Upper lobe of left lung (tissue), 6 donors: ENCODE data around the gene COBL. TPM values are rescaled to one million over a fixed set of nuclear protein-coding genes. Genes with fewer than 3 reads are reported as not detected.

Source experiments
- ATAC-seq, 2 donors: fragments of 200-7000 bp; cut with Tn5 transposase; one replicate each; pipeline ENCODE4 v1.9.1; 2022; ENCODE audit warnings: mild to moderate bottlenecking in 2 of 2, moderate library complexity in 2 of 2; ENCODE audit not compliant: low FRiP score in 2 of 2
- DNase-seq, 2 donors: peaks; one replicate each; pipeline ENCODE4 v3.0.0-alpha.2; 2019 to 2020
- H3K27ac ChIP-seq, 4 donors: fragments of 200-600 bp; sonication (generic); one replicate each; pipeline ENCODE4 v1.5.1; 2016 to 2019
- H3K27me3 ChIP-seq, 4 donors: fragments of 200-600 bp; sonication (generic); one replicate each; pipeline ENCODE4 v1.5.1; 2017 to 2019
- H3K36me3 ChIP-seq, 4 donors: fragments of 200-600 bp; sonication (generic); one replicate each; pipeline ENCODE4 v1.5.1; 2016 to 2019
- H3K4me1 ChIP-seq, 4 donors: fragments of 200-600 bp; sonication (generic); one replicate each; pipeline ENCODE4 v1.5.1; 2018 to 2019
- H3K4me3 ChIP-seq, 4 donors: fragments of 200-600 bp; sonication (generic); one replicate each; pipeline ENCODE4 v1.5.1; 2017 to 2019; ENCODE audit warnings: mild to moderate bottlenecking in 2 of 4, moderate library complexity in 1 of 4
- H3K9me3 ChIP-seq, 4 donors: fragments of 200-600 bp; sonication (generic); one replicate each; pipeline ENCODE4 v1.5.1; 2018 to 2019
- EP300 ChIP-seq, 4 donors: sonication (generic); formaldehyde crosslinking; IDR thresholded peaks; one replicate each; pipeline ENCODE4 v1.5.1; 2017; ENCODE audit warnings: antibody characterized with exemption in 4 of 4, control low read depth in 2 of 4
- POLR2A ChIP-seq, 4 donors: fragments of 450-650 bp; IDR thresholded peaks; one replicate each; pipeline ENCODE4 v1.5.1; 2016 to 2017; ENCODE audit warnings: antibody characterized with exemption in 4 of 4, mild to moderate bottlenecking in 2 of 4
- POLR2AphosphoS5 ChIP-seq, 2 donors: sonication (generic); formaldehyde crosslinking; IDR thresholded peaks; one replicate each; pipeline ENCODE4 v1.5.1; 2017; ENCODE audit warnings: antibody characterized with exemption in 2 of 2
- WGBS, 2 donors: methylation state at CpG; one replicate each; pipeline ENCODE4 v1.1.5; 2017 to 2018; 5-methylcytosine and 5-hydroxymethylcytosine counted together
- total RNA-seq, 6 donors: library from RNA; depleted of rRNA in 4 of 6; stranded (reverse); fragments of >200 nt in 4 of 6; gene quantifications; one replicate each; pipeline versions ENCODE4 v1.1.0 to v1.2.1, GENCODE V29; 2016 to 2021
- TF ChIP-seq, protein P1 (sequence below), 6 experiments: fragments of 450-650 bp in 4 of 6; fragments of 200-600 bp in 2 of 6; sonication (generic) in 2 of 6; IDR thresholded peaks; one replicate each; pipeline ENCODE4 v1.5.1; 2016 to 2019; ENCODE audit warnings: antibody characterized with exemption in 6 of 6
- donor health status: DM: no; HTN: no; CAD: no; lungs with moderate emphysema.
- donor health status: DM: no; HTN: yes; CAD: no; lungs with severe emphysema.

COBL gene
- total RNA-seq, 6 donors from 2014 or later, result 27.0 to 54.7 (median 36.8) TPM

- Histone ChIP-seq H3K4me1 (peaks cover 0 to 18% (median 9%) of the 10 kb centered on the region in 4 donors), H3K27me3 (no peaks in the 10 kb centered on the region), H3K36me3 (no peaks in the 10 kb centered on the region), H3K4me3 (no peak overlapping the region), H3K9me3 (no peaks in the 10 kb centered on the region), H3K27ac (no peak overlapping the region)
- 88 to 92% methylated on average over 10 of the region's 10 CpGs for WGBS, 2 donors
- peak in 1 of 2 donors; percentile 35 for ATAC-seq
- TF ChIP-seq EP300 (IDR thresholded peaks at IDR 0.05), result no peak
- no peak for TF ChIP-seq POLR2A (IDR thresholded peaks at IDR 0.05)
- no peak for TF ChIP-seq POLR2AphosphoS5 (IDR thresholded peaks at IDR 0.05)
- TF ChIP-seq, protein P1, sequence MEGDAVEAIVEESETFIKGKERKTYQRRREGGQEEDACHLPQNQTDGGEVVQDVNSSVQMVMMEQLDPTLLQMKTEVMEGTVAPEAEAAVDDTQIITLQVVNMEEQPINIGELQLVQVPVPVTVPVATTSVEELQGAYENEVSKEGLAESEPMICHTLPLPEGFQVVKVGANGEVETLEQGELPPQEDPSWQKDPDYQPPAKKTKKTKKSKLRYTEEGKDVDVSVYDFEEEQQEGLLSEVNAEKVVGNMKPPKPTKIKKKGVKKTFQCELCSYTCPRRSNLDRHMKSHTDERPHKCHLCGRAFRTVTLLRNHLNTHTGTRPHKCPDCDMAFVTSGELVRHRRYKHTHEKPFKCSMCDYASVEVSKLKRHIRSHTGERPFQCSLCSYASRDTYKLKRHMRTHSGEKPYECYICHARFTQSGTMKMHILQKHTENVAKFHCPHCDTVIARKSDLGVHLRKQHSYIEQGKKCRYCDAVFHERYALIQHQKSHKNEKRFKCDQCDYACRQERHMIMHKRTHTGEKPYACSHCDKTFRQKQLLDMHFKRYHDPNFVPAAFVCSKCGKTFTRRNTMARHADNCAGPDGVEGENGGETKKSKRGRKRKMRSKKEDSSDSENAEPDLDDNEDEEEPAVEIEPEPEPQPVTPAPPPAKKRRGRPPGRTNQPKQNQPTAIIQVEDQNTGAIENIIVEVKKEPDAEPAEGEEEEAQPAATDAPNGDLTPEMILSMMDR (IDR thresholded peaks at IDR 0.05), result no peak
- no peak for DNase-seq
Observed at GRCh38 chr7:51290702-51291540, 25.7 kb downstream of the COBL start.

GRCh38 chr7:51290304-51290637, 26.3 kb downstream of the COBL start:
- H3K4me3 ChIP-seq, result no peak overlapping the region
- H3K27me3 ChIP-seq, result no peaks in the 10 kb centered on the region
- 69 to 84% methylated on average over 3 of the region's 3 CpGs for WGBS, 2 donors
- TF ChIP-seq POLR2A (IDR thresholded peaks at IDR 0.05), result no peak
- TF ChIP-seq, protein P1 (IDR thresholded peaks at IDR 0.05), result no peak
- TF ChIP-seq POLR2AphosphoS5 (IDR thresholded peaks at IDR 0.05), result no peak
- TF ChIP-seq EP300 (IDR thresholded peaks at IDR 0.05), result no peak
- peaks cover 0 to 18% (median 9%) of the 10 kb centered on the region in 4 donors for H3K4me1 ChIP-seq
- H3K27ac ChIP-seq, result no peak overlapping the region
- ATAC-seq (no peak), DNase-seq (no peak)
- no peaks in the 10 kb centered on the region for H3K9me3 ChIP-seq
- H3K36me3 ChIP-seq, result no peaks in the 10 kb centered on the region

GRCh38 chr7:51289623-51290303, 26.8 kb downstream of the COBL start:
- no peak for ATAC-seq
- H3K9me3 ChIP-seq, result no peaks in the 10 kb centered on the region
- DNase-seq, result no peak
- H3K4me1 ChIP-seq, result peaks cover 0 to 18% (median 9%) of the 10 kb centered on the region in 4 donors
- H3K27ac ChIP-seq, result no peak overlapping the region
- no peaks in the 10 kb centered on the region for H3K36me3 ChIP-seq
- no peaks in the 10 kb centered on the region for H3K27me3 ChIP-seq
- H3K4me3 ChIP-seq, result no peak overlapping the region
- TF ChIP-seq POLR2AphosphoS5 (IDR thresholded peaks at IDR 0.05), result no peak
- TF ChIP-seq POLR2A (IDR thresholded peaks at IDR 0.05), result no peak
- TF ChIP-seq, protein P1 (IDR thresholded peaks at IDR 0.05), result no peak
- no peak for TF ChIP-seq EP300 (IDR thresholded peaks at IDR 0.05)
- WGBS, 2 donors, result 44 to 52% methylated on average over 4 of the region's 4 CpGs

DNA sequence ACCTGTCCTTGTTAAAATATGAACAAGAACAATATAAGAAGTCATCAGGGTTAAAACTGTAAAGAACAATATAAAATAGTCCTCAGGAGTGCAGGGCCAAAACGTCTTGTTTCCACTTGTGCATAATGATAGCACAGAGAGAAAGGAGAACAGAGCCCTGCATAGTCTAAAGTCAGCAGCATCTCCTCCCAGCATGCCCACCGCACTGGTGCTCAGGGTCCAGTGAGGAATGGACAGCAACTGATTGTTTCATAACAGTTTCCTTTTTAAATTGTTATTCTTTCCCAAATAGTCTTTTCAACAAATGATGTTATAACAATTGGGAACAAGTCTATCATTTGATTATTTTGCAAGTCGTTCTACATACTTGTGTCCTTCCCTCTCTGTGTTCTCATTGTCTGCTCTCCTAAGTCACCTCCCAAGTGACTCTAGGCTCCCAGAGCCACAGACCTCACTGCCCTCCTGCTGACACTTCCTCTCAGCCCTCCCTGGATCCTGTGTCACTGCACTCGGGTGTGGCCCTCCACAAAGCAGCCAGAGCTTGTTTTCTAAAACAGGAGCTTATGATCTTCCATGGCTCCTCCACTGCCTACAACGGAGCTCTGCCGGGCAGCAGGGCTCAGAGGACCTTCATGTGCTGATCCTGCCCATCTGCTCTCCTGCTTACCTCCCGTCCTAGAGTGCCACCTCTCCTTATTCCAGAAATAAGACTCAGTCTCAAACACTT, 27.6 kb downstream of the COBL start:
- Histone ChIP-seq H3K4me3 (no peak overlapping the region), H3K36me3 (no peaks in the 10 kb centered on the region), H3K27me3 (no peaks in the 10 kb centered on the region), H3K9me3 (peaks cover 0 to 5% (median 2%) of the 10 kb centered on the region in 4 donors), H3K27ac (no peak overlapping the region), H3K4me1 (peaks cover 0 to 18% (median 9%) of the 10 kb centered on the region in 4 donors)
- DNase-seq, result no peak
- ATAC-seq, result peak in 1 of 2 donors; percentile 44
- 43 to 60% methylated on average over 7 of the region's 7 CpGs for whole genome bisulfite sequencing, 2 donors
- TF ChIP-seq POLR2AphosphoS5 (IDR thresholded peaks at IDR 0.05) (no peak), EP300 (IDR thresholded peaks at IDR 0.05) (no peak), POLR2A (IDR thresholded peaks at IDR 0.05) (no peak)
- TF ChIP-seq, protein P1 (IDR thresholded peaks at IDR 0.05), result no peak
